HEK293 (cell line): ENCODE measurements around the gene EPS8.

ENCODE experiments used
- FEZF1 ChIP-seq: fragments of 450-650 bp; formaldehyde crosslinking; IDR thresholded peaks from 2 replicates; pipeline ENCODE4 v1.5.1; 2016; ENCODE audit warnings: missing biosample characterization, missing genetic modification characterization
- KLF16 ChIP-seq: fragments of 450-650 bp; formaldehyde crosslinking; IDR thresholded peaks from 2 replicates; pipeline ENCODE4 v1.5.1; 2017; ENCODE audit warnings: missing biosample characterization, missing genetic modification characterization
- OVOL3 ChIP-seq: fragments of 450-650 bp; formaldehyde crosslinking; IDR thresholded peaks from 2 replicates; pipeline ENCODE4 v1.5.1; 2016; ENCODE audit warnings: missing biosample characterization, missing genetic modification characterization
- SCRT2 ChIP-seq: fragments of 450-650 bp; formaldehyde crosslinking; IDR thresholded peaks from 2 replicates; pipeline ENCODE4 v1.5.1; 2016; ENCODE audit warnings: missing biosample characterization, missing genetic modification characterization
- ZBTB48 ChIP-seq: fragments of 450-650 bp; formaldehyde crosslinking; IDR thresholded peaks from 2 replicates; pipeline ENCODE4 v1.5.1; 2016; ENCODE audit warnings: missing biosample characterization, missing genetic modification characterization
- ZIC2 ChIP-seq: fragments of 450-650 bp; formaldehyde crosslinking; IDR thresholded peaks from 2 replicates; pipeline ENCODE4 v1.5.1; 2016; ENCODE audit warnings: missing biosample characterization, missing genetic modification characterization
- ZNF133 ChIP-seq: fragments of 450-650 bp; formaldehyde crosslinking; IDR thresholded peaks from 2 replicates; pipeline ENCODE4 v1.5.1; 2016; ENCODE audit warnings: missing biosample characterization, missing genetic modification characterization
- ZNF138 ChIP-seq: fragments of 450-650 bp; formaldehyde crosslinking; IDR thresholded peaks from 2 replicates; pipeline ENCODE4 v1.5.1; 2016; ENCODE audit warnings: missing biosample characterization, missing genetic modification characterization, borderline replicate concordance
- ZNF146 ChIP-seq: fragments of 450-650 bp; formaldehyde crosslinking; IDR thresholded peaks from 2 replicates; pipeline ENCODE4 v1.5.1; 2016; ENCODE audit warnings: missing biosample characterization, missing genetic modification characterization
- ZNF169 ChIP-seq: fragments of 450-650 bp; formaldehyde crosslinking; IDR thresholded peaks from 2 replicates; pipeline ENCODE4 v1.5.1; 2016; ENCODE audit warnings: missing biosample characterization, missing genetic modification characterization
- ZNF184 ChIP-seq: fragments of 450-650 bp; IDR thresholded peaks from 2 replicates; pipeline ENCODE4 v1.5.1; 2018; ENCODE audit warnings: missing biosample characterization, mild to moderate bottlenecking, missing genetic modification characterization
- ZNF214 ChIP-seq: fragments of 450-650 bp; formaldehyde crosslinking; IDR thresholded peaks from 2 replicates; pipeline ENCODE4 v1.5.1; 2017; ENCODE audit warnings: missing biosample characterization, mild to moderate bottlenecking, missing genetic modification characterization, borderline replicate concordance
- ZNF354C ChIP-seq: fragments of 450-650 bp; formaldehyde crosslinking; IDR thresholded peaks from 2 replicates; pipeline ENCODE4 v1.5.1; 2016; ENCODE audit warnings: missing biosample characterization, missing genetic modification characterization, low read depth, borderline replicate concordance
- ZNF37A ChIP-seq: fragments of 450-650 bp; IDR thresholded peaks from 2 replicates; pipeline ENCODE4 v1.5.1; 2018; ENCODE audit warnings: missing biosample characterization, missing genetic modification characterization
- ZNF394 ChIP-seq: fragments of 450-650 bp; formaldehyde crosslinking; IDR thresholded peaks from 2 replicates; pipeline ENCODE4 v1.5.1; 2016; ENCODE audit warnings: missing biosample characterization, missing genetic modification characterization, mild to moderate bottlenecking, moderate library complexity, borderline replicate concordance
- ZNF510 ChIP-seq: fragments of 450-650 bp; formaldehyde crosslinking; IDR thresholded peaks from 2 replicates; pipeline ENCODE4 v1.5.1; 2018; ENCODE audit warnings: mild to moderate bottlenecking, missing genetic modification characterization, missing biosample characterization; ENCODE audit not compliant: insufficient replicate concordance
- ZNF544 ChIP-seq: fragments of 450-650 bp; formaldehyde crosslinking; IDR thresholded peaks from 2 replicates; pipeline ENCODE4 v1.5.0; 2017; ENCODE audit warnings: missing biosample characterization, missing genetic modification characterization
- ZNF571 ChIP-seq: fragments of 450-650 bp; formaldehyde crosslinking; IDR thresholded peaks from 2 replicates; pipeline ENCODE4 v1.5.0; 2017; ENCODE audit warnings: missing biosample characterization, missing genetic modification characterization
- ZNF629 ChIP-seq: fragments of 450-650 bp; formaldehyde crosslinking; IDR thresholded peaks from 2 replicates; pipeline ENCODE4 v1.5.1; 2017; ENCODE audit warnings: missing biosample characterization, missing genetic modification characterization
- ZNF660 ChIP-seq: fragments of 450-650 bp; IDR thresholded peaks from 2 replicates; pipeline ENCODE4 v1.5.1; 2018; ENCODE audit warnings: missing biosample characterization, mild to moderate bottlenecking, missing genetic modification characterization
- ZNF768 ChIP-seq: fragments of 450-650 bp; formaldehyde crosslinking; IDR thresholded peaks from 2 replicates; pipeline ENCODE4 v1.5.1; 2018; ENCODE audit warnings: missing biosample characterization, mild to moderate bottlenecking, missing genetic modification characterization
- ZNF785 ChIP-seq: fragments of 450-650 bp; formaldehyde crosslinking; IDR thresholded peaks from 2 replicates; pipeline ENCODE4 v1.5.1; 2016; ENCODE audit warnings: missing biosample characterization, missing genetic modification characterization
- ZXDB ChIP-seq: fragments of 450-650 bp; formaldehyde crosslinking; IDR thresholded peaks from 2 replicates; pipeline ENCODE4 v1.5.1; 2016; ENCODE audit warnings: missing biosample characterization, missing genetic modification characterization
- TF ChIP-seq, protein P1 (sequence below): fragments of 450-650 bp; formaldehyde crosslinking; IDR thresholded peaks from 2 replicates; pipeline ENCODE4 v1.5.1; 2016; ENCODE audit warnings: missing biosample characterization, missing genetic modification characterization
- TF ChIP-seq, protein P2 (sequence below): sonication (generic); formaldehyde crosslinking; IDR thresholded peaks from 2 replicates; pipeline ENCODE4 v1.8.1; 2022; ENCODE audit warnings: mild to moderate bottlenecking, moderate library complexity, missing genetic modification reagents
- TF ChIP-seq, protein P3 (sequence below): fragments of 450-650 bp; formaldehyde crosslinking; IDR thresholded peaks from 2 replicates; pipeline ENCODE4 v1.5.1; 2016; ENCODE audit warnings: missing biosample characterization, missing genetic modification characterization
- TF ChIP-seq, protein P4 (sequence below): fragments of 450-650 bp; formaldehyde crosslinking; IDR thresholded peaks from 2 replicates; pipeline ENCODE4 v1.5.1; 2016; ENCODE audit warnings: missing biosample characterization, missing genetic modification characterization, low read depth
- TF ChIP-seq, protein P5 (sequence below): fragments of 450-650 bp; formaldehyde crosslinking; IDR thresholded peaks from 2 replicates; pipeline ENCODE4 v1.5.0; 2017; ENCODE audit warnings: missing biosample characterization, missing genetic modification characterization, borderline replicate concordance
- TF ChIP-seq, protein P6 (sequence below): fragments of 450-650 bp; formaldehyde crosslinking; IDR thresholded peaks from 2 replicates; pipeline ENCODE4 v1.5.1; 2016; ENCODE audit warnings: missing biosample characterization, missing genetic modification characterization
- TF ChIP-seq, protein P7 (sequence below): fragments of 450-650 bp; IDR thresholded peaks from 2 replicates; pipeline ENCODE4 v1.5.1; 2018; ENCODE audit warnings: missing biosample characterization, mild to moderate bottlenecking, missing genetic modification characterization

Gene EPS8

DNA sequence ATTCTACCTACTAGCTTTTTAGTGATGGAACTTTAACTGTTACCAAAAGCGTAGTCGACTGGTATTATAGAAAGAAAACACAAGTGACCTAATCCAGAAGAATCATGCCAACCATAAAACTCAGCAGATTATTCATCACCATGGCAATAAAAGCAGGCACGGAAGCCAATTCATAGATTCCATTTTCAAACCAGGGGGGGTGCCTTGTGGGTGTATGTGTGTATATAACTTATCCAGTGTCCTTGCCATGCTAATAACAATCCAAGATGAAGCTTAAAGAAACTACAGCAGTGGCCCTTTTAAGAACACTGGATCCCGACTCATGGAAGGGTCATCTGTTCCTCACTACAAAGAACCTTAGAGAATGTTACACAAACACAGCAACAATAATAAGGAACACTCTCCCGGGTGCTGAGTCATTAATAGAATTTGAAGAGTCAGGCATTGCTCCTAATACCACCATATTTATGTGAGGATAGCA lies 61.0 kb downstream of the EPS8 start (continued):
- TF ChIP-seq, protein P1, sequence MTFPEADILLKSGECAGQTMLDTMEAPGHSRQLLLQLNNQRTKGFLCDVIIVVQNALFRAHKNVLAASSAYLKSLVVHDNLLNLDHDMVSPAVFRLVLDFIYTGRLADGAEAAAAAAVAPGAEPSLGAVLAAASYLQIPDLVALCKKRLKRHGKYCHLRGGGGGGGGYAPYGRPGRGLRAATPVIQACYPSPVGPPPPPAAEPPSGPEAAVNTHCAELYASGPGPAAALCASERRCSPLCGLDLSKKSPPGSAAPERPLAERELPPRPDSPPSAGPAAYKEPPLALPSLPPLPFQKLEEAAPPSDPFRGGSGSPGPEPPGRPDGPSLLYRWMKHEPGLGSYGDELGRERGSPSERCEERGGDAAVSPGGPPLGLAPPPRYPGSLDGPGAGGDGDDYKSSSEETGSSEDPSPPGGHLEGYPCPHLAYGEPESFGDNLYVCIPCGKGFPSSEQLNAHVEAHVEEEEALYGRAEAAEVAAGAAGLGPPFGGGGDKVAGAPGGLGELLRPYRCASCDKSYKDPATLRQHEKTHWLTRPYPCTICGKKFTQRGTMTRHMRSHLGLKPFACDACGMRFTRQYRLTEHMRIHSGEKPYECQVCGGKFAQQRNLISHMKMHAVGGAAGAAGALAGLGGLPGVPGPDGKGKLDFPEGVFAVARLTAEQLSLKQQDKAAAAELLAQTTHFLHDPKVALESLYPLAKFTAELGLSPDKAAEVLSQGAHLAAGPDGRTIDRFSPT (tag by site-specific recombination) = no peak
- TF ChIP-seq, protein P2, sequence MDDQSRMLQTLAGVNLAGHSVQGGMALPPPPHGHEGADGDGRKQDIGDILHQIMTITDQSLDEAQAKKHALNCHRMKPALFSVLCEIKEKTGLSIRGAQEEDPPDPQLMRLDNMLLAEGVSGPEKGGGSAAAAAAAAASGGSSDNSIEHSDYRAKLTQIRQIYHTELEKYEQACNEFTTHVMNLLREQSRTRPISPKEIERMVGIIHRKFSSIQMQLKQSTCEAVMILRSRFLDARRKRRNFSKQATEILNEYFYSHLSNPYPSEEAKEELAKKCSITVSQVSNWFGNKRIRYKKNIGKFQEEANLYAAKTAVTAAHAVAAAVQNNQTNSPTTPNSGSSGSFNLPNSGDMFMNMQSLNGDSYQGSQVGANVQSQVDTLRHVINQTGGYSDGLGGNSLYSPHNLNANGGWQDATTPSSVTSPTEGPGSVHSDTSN (CRISPR knock-in tag) = no peak
- no peak for TF ChIP-seq ZNF571 (tag by site-specific recombination)
- TF ChIP-seq, protein P3, sequence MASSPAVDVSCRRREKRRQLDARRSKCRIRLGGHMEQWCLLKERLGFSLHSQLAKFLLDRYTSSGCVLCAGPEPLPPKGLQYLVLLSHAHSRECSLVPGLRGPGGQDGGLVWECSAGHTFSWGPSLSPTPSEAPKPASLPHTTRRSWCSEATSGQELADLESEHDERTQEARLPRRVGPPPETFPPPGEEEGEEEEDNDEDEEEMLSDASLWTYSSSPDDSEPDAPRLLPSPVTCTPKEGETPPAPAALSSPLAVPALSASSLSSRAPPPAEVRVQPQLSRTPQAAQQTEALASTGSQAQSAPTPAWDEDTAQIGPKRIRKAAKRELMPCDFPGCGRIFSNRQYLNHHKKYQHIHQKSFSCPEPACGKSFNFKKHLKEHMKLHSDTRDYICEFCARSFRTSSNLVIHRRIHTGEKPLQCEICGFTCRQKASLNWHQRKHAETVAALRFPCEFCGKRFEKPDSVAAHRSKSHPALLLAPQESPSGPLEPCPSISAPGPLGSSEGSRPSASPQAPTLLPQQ (tag by site-specific recombination) = peak; percentile 99
- no peak for TF ChIP-seq ZNF544 (tag by site-specific recombination)
- TF ChIP-seq, protein P4, sequence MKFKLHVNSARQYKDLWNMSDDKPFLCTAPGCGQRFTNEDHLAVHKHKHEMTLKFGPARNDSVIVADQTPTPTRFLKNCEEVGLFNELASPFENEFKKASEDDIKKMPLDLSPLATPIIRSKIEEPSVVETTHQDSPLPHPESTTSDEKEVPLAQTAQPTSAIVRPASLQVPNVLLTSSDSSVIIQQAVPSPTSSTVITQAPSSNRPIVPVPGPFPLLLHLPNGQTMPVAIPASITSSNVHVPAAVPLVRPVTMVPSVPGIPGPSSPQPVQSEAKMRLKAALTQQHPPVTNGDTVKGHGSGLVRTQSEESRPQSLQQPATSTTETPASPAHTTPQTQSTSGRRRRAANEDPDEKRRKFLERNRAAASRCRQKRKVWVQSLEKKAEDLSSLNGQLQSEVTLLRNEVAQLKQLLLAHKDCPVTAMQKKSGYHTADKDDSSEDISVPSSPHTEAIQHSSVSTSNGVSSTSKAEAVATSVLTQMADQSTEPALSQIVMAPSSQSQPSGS (tag by site-specific recombination) = 0 out of 2 replicates have a peak, but pooled peaks have one; percentile 14
- TF ChIP-seq ZNF660 = 0 out of 2 replicates have a peak, but pooled peaks have one; percentile 33
- TF ChIP-seq OVOL3 (tag by site-specific recombination) = no peak
- TF ChIP-seq ZNF133 (tag by site-specific recombination) = no peak
- no peak for TF ChIP-seq ZXDB (tag by site-specific recombination)
- no peak for TF ChIP-seq ZIC2 (tag by site-specific recombination)
- no peak for TF ChIP-seq ZNF37A (tag by site-specific recombination)
- no peak for TF ChIP-seq SCRT2 (tag by site-specific recombination)
- TF ChIP-seq FEZF1 = no peak
- TF ChIP-seq ZNF394 (tag by site-specific recombination) = no peak
- no peak for TF ChIP-seq ZNF214 (tag by site-specific recombination)
- TF ChIP-seq, protein P5, sequence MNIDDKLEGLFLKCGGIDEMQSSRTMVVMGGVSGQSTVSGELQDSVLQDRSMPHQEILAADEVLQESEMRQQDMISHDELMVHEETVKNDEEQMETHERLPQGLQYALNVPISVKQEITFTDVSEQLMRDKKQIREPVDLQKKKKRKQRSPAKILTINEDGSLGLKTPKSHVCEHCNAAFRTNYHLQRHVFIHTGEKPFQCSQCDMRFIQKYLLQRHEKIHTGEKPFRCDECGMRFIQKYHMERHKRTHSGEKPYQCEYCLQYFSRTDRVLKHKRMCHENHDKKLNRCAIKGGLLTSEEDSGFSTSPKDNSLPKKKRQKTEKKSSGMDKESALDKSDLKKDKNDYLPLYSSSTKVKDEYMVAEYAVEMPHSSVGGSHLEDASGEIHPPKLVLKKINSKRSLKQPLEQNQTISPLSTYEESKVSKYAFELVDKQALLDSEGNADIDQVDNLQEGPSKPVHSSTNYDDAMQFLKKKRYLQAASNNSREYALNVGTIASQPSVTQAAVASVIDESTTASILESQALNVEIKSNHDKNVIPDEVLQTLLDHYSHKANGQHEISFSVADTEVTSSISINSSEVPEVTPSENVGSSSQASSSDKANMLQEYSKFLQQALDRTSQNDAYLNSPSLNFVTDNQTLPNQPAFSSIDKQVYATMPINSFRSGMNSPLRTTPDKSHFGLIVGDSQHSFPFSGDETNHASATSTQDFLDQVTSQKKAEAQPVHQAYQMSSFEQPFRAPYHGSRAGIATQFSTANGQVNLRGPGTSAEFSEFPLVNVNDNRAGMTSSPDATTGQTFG = no peak
- TF ChIP-seq ZNF169 (tag by site-specific recombination) = no peak
- no peak for TF ChIP-seq ZNF768 (tag by site-specific recombination)
- no peak for TF ChIP-seq KLF16 (tag by site-specific recombination)
- TF ChIP-seq, protein P6, sequence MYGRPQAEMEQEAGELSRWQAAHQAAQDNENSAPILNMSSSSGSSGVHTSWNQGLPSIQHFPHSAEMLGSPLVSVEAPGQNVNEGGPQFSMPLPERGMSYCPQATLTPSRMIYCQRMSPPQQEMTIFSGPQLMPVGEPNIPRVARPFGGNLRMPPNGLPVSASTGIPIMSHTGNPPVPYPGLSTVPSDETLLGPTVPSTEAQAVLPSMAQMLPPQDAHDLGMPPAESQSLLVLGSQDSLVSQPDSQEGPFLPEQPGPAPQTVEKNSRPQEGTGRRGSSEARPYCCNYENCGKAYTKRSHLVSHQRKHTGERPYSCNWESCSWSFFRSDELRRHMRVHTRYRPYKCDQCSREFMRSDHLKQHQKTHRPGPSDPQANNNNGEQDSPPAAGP (tag by site-specific recombination) = no peak
- TF ChIP-seq ZNF184 (tag by site-specific recombination) = no peak
- TF ChIP-seq, protein P7, sequence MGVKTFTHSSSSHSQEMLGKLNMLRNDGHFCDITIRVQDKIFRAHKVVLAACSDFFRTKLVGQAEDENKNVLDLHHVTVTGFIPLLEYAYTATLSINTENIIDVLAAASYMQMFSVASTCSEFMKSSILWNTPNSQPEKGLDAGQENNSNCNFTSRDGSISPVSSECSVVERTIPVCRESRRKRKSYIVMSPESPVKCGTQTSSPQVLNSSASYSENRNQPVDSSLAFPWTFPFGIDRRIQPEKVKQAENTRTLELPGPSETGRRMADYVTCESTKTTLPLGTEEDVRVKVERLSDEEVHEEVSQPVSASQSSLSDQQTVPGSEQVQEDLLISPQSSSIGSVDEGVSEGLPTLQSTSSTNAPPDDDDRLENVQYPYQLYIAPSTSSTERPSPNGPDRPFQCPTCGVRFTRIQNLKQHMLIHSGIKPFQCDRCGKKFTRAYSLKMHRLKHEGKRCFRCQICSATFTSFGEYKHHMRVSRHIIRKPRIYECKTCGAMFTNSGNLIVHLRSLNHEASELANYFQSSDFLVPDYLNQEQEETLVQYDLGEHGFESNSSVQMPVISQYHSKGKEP (tag by site-specific recombination) = no peak
- TF ChIP-seq ZNF146 = no peak
- TF ChIP-seq ZNF510 (tag by site-specific recombination) = no peak
- no peak for TF ChIP-seq ZBTB48 (tag by site-specific recombination)
- TF ChIP-seq ZNF354C = no peak
- no peak for TF ChIP-seq ZNF138
- TF ChIP-seq ZNF629 = peak; percentile 11; the same call in 1 of the 2 replicates
- TF ChIP-seq ZNF785 (tag by site-specific recombination) = no peak
